Measurements from ENCODE around the gene TNFRSF14.
"Not testable (repeated sequence)": the region's sequence is repeated elsewhere in the genome, so short reads cannot be mapped to it uniquely, and the experiment has no call there.

The TNFRSF14 gene

GRCh38 chr1:2540816-2541492 lies 15.2 kb upstream of the TNFRSF14 start:
- no peak for DNase-seq

DNA sequence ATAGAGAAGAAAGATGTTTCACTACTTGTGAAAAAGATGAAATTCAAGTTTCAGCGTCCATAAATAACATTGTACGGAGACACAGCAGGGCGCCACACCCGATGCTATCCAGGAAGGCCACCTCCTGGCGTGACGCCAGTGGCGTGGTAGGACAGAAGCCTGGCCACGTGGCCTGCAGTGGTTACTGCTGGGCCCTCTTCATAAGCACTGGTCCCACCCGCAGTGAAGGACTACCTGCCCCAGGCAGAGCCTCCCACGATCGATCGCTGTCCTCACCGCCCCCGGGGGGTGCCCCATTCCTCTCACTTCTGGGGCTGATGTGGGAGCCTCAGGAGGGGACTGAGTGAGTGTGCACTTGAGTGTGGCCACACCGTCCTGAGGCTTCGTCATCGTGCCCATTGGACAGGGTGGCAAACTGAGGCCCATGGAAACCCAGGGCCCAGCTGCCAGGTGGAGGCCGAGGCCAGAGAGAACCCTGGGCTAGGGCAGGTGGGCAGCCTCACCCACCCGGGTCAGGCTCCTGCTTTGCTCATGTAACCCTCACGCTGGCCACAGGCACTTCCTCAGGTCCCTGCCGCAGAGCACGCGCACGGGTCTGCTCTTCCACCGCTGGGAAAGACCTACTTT lies 14.4 kb upstream of the TNFRSF14 start:
- DNase-seq, result no peak

GRCh38 chr1:2542246-2542915 lies 13.8 kb upstream of the TNFRSF14 start:
- no peak for DNase-seq

GRCh38 chr1:2543543-2544092 lies 12.6 kb upstream of the TNFRSF14 start:
- peak; percentile 53 for DNase-seq

- DNase-seq, result no peak
Measured at GRCh38 chr1:2544093-2544874, 11.9 kb upstream of the TNFRSF14 start.

GRCh38 chr1:2544875-2545640 lies 11.1 kb upstream of the TNFRSF14 start:
- no peak for DNase-seq

DNA sequence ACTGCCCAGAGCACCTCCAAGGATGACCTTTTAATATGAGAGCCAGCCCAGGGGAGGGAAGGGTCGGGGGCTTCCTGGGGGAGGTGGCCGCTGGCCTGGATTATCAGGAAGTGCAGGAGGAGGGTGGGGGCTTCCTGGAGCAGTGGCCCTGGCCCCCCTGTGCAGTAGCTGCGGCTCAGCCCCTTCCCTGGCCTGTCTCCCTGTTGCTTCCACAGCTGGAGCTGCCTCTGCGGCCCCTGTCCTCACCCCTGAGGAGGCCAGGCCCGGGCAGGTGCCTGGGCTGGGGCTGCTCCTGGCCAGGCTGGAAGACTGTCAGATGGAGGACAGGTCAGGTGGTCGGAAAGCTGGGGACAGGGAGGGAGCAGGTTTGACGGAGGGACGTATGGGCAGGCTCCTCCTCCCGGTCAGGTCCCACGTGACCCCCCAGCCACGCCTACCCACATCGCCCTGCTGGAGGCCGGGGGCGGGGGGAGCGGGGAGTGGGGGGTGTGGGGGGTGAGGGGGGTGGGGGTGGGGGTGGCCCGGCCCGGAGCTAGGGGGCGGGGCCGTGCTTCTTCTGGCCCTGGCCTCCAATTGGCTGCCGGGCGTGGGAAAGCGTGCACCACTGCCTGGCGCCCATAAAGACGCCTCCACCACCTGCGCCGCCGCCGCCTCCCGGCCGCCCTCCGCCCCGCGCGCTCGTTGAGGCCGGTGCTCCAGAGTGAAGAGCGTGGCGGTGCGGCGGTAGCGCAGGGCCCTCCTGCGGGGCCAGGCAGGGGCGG lies 10.2 kb upstream of the TNFRSF14 start:
- peak; percentile 85 for DNase-seq

- peak; percentile 89 for DNase-seq
Measured at GRCh38 chr1:2546515-2547209, 9.5 kb upstream of the TNFRSF14 start.

DNA sequence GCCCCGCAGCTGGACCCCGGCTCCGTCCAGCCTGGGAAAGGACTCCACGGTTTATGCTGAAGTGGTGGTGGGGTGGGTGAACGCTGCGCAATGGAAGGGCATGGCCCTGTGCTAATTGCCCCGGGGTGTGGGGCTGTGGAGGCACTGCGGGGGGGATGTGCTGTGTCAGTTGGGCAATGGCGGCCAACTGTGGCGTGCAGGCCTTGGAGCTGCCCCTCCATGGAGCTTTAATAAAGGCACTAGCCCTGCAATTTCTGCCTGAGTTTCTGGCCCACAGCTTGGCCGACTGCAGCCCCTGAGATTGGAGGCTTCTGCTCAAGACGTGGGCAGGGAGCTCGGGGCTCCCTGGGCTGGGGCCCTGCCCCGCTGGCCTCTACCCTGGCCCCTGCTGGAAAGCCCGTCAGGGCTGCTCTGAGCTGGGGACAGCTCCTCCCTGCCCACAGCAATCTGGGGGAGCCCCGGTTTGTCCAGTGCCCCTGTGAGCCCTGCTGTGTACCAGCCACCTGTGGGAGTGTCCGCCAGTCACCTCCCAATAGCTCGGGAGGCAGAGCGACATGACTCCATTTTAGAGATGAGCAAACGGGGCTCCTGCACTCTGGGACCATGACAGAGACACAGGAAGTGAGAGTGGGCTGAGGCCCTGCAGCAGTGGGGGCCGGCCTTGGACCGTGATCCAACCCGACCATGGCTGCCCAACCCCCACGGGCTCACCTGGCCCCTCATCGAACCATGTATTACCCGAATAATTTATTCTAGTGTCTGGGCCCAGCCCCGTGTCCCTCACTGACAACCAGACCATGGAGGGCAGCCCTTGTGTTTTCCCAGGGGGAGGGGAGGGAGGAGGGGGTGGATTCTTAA lies 8.7 kb upstream of the TNFRSF14 start:
- no peak for DNase-seq

- peak; percentile 65 for DNase-seq
Measured at GRCh38 chr1:2548068-2548589, 8.0 kb upstream of the TNFRSF14 start.

DNA sequence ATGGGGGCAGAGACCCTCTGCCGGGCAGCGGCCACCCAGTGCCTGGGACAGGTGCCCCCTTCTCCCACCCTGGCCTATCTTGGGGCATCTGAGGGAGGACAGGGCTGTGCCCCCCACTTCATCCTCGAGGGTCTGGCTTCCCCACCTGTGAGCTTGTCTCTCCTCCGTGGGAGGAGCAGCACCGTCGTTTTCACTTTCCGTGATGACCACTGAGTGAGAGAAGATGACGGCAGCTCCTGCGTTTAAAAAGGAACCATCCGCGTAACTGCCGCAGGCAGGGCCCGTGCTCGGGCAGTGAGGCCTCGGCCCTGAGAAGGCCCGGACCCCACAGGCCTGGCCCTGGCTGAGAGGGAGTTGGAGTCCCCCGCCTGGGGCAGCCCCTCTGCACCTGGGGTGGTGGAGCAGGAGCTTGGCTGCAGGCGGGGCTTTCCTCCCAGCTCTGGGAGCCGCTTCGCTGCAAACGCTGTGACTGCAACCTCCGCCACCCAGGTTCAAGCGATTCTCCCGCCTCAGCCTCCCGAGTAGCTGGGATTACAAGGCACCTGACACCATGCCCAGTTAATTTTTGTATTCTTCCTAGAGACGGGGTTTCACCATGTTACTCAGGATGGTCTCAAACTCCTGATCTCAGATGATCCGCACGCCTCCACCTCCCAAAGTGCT lies 6.7 kb upstream of the TNFRSF14 start:
- DNase-seq, result not testable (repeated sequence)

DNA sequence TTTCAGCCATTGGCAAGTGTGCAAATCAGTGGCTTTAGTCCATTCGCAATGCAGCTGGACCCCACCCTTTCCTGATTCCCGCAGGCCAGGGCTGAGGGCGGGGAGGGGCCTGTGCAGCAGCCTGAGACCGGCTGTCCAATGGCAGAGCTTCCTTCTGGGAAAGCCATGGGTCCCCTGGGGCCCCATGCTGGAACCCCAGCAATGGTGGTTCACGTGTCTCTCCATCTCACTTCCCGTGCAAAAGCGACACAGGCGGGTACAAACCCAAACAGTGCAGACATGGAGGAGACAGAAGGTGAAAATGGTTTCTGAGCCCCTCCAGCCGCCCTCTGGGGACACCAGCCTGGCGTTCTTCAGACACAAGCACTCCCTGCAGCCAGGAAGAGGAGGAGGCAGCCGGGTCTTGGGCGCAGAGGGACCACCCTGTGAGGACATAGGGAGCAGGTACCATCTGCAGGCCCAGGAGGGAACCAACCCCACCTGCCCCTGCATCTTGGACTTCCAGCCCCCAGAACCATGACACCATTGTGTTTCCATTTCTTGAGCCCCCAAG lies 5.8 kb upstream of the TNFRSF14 start:
- DNase-seq, result not testable (repeated sequence)

DNA sequence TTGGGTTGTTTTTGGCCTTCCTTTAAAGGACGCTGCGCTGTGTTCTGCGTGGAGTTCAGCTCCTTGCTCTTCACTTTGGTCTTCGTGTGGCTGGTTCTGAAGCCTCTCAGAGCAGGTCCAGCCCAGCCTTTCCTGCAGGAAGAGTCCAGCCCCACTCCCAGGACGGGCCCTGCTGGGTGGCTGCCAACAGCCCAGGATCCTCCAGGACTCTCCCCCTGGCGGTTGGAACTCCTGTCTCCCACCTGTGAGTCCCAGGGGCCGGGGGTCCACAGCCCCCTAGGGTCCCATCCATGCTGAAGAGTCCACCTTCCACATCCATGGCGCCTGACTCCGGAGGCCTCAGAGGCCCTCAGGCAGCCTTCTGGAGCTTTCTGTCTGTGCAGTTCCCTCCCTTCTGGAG lies 4.6 kb upstream of the TNFRSF14 start:
- not testable (repeated sequence) for DNase-seq

DNA sequence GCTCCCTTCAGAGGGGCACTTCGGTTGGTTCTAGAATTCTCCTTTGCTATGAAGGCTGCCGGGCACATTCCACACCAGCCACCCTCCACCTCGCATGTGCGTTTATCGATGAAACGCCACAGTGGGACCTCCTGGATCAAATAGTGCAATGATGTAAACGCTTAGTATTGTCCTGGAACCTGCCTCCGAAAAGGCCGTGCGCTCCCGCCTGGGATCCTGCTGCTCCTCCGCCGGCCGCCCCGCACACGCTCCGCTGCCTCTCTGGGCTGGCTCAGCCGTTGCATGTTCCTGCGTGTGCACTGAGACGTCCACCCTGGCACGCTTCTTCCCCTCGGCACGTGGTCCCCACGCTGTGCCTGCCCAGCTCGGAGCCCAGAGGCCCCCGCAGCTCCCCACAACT lies 4.0 kb upstream of the TNFRSF14 start:
- DNase-seq, result no peak

GRCh38 chr1:2553076-2553475 lies 3.1 kb upstream of the TNFRSF14 start:
- DNase-seq, result not testable (repeated sequence)

GRCh38 chr1:2553871-2554620 lies 2.1 kb upstream of the TNFRSF14 start:
- DNase-seq, result no peak

- no peak for DNase-seq
Measured at GRCh38 chr1:2554621-2555387, 1.4 kb upstream of the TNFRSF14 start.
